Activated T-helper 1 cell treated with anti-CD3 and anti-CD28 coated beads, Interleukin-12 subunit alpha, Interleukin-12 subunit beta, Interleukin-2, Interleukin-4 antibody, amounts not matched to agents 30 ng/mL and 10 ng/mL and 1 ng/mL, durations not matched to agents 14 hours and 24 hours and 36 hours (primary cell): ENCODE measurements around the gene DIRAS3. TPM values are rescaled to one million over a fixed set of nuclear protein-coding genes. Genes with fewer than 3 reads are reported as not detected.
"Not testable (repeated sequence)": the region's sequence is repeated elsewhere in the genome, so short reads cannot be mapped to it uniquely, and the experiment has no call there.

Experiments used
- DNase-seq: peaks from one replicate; pipeline ENCODE4 v3.0.0; 2021; ENCODE audit warnings: low spot score
- H3K27ac Mint-ChIP-seq: one replicate; pipeline ENCODE4 v1.8.0; 2021; ENCODE audit warnings: mild to moderate bottlenecking, mixed read lengths
- H3K27me3 Mint-ChIP-seq: one replicate; pipeline ENCODE4 v1.8.0; 2022; ENCODE audit warnings: mild to moderate bottlenecking, moderate library complexity, mixed read lengths; ENCODE audit not compliant: insufficient read depth
- H3K36me3 Mint-ChIP-seq: one replicate; pipeline ENCODE4 v1.8.0; 2021; ENCODE audit warnings: low read depth, mixed read lengths
- H3K4me1 Mint-ChIP-seq: one replicate; pipeline ENCODE4 v1.8.0; 2021; ENCODE audit warnings: low read depth, mixed read lengths
- H3K4me3 Mint-ChIP-seq: one replicate; pipeline ENCODE4 v1.8.0; 2021; ENCODE audit warnings: mild to moderate bottlenecking, moderate library complexity, mixed read lengths
- H3K9me3 Mint-ChIP-seq: one replicate; pipeline ENCODE4 v1.8.0; 2021; ENCODE audit warnings: mixed read lengths
- intact Hi-C: fragments of 100-400 bp; cut with micrococcal nuclease; formaldehyde crosslinking; loops from one replicate; pipeline ENCODE4 v1.15.1; 2024
- total RNA-seq: library from RNA; stranded (reverse); gene quantifications from 2 replicates; pipeline ENCODE4 v1.2.3, GENCODE V29; 2022

DIRAS3 gene
- 0.12 TPM in 1 of 2 replicates, not detected in the other for total RNA-seq

- Mint-ChIP-seq H3K4me1 (no peaks in the 10 kb centered on the region), H3K9me3 (no peaks in the 10 kb centered on the region), H3K4me3 (no peak within 1 kb of the TSS), H3K36me3 (no peaks in the 10 kb centered on the region), H3K27me3 (peaks cover 22% of the 10 kb centered on the region), H3K27ac (no peak within 1 kb of the TSS)
- intact Hi-C loops, result no loop called here
- DNase-seq, result no peak
Observed at GRCh38 chr1:68049941-68050878, at the start of gene DIRAS3. TSS of gene DIRAS3 (minus strand) at chr1:68050627. CDS start at chr1:68047297, 3,330 bp downstream.

GRCh38 chr1:68093737-68094136 is 43.3 kb upstream of the DIRAS3 start:
- Mint-ChIP-seq H3K27ac (no peak overlapping the region), H3K9me3 (no peaks in the 10 kb centered on the region), H3K4me1 (no peaks in the 10 kb centered on the region), H3K36me3 (no peaks in the 10 kb centered on the region), H3K4me3 (no peak overlapping the region), H3K27me3 (peaks cover 2% of the 10 kb centered on the region)
- intact Hi-C loops, result no loop called here
- DNase-seq, result no peak

GRCh38 chr1:68087184-68087583 is 36.8 kb upstream of the DIRAS3 start:
- Mint-ChIP-seq H3K36me3 (no peaks in the 10 kb centered on the region), H3K4me1 (no peaks in the 10 kb centered on the region), H3K4me3 (no peak overlapping the region), H3K27me3 (no peaks in the 10 kb centered on the region), H3K9me3 (no peaks in the 10 kb centered on the region), H3K27ac (no peak overlapping the region)
- DNase-seq, result no peak
- intact Hi-C loops, result no loop called here

- Mint-ChIP-seq H3K27ac (no peak overlapping the region), H3K9me3 (no peaks in the 10 kb centered on the region), H3K27me3 (no peaks in the 10 kb centered on the region), H3K4me1 (no peaks in the 10 kb centered on the region), H3K36me3 (no peaks in the 10 kb centered on the region), H3K4me3 (no peak overlapping the region)
- intact Hi-C loops, result no loop called here
- DNase-seq, result no peak
Observed at GRCh38 chr1:68085752-68086151, 35.3 kb upstream of the DIRAS3 start.

- H3K4me1 Mint-ChIP-seq, result no peaks in the 10 kb centered on the region
- H3K9me3 Mint-ChIP-seq, result no peaks in the 10 kb centered on the region
- H3K27me3 Mint-ChIP-seq, result no peaks in the 10 kb centered on the region
- H3K4me3 Mint-ChIP-seq, result no peak overlapping the region
- no peak for DNase-seq
- no peaks in the 10 kb centered on the region for H3K36me3 Mint-ChIP-seq
- intact Hi-C loops, result no loop called here
- H3K27ac Mint-ChIP-seq, result no peak overlapping the region
Observed at GRCh38 chr1:68083686-68084085, 33.3 kb upstream of the DIRAS3 start.

GRCh38 chr1:68081775-68082283 is 31.4 kb upstream of the DIRAS3 start:
- no peaks in the 10 kb centered on the region for H3K9me3 Mint-ChIP-seq
- no peak for DNase-seq
- H3K27ac Mint-ChIP-seq, result no peak overlapping the region
- H3K4me1 Mint-ChIP-seq, result no peaks in the 10 kb centered on the region
- H3K36me3 Mint-ChIP-seq, result no peaks in the 10 kb centered on the region
- H3K4me3 Mint-ChIP-seq, result no peak overlapping the region
- no peaks in the 10 kb centered on the region for H3K27me3 Mint-ChIP-seq
- intact Hi-C loops, result no loop called here

GRCh38 chr1:68078647-68079046 is 28.2 kb upstream of the DIRAS3 start:
- H3K4me3 Mint-ChIP-seq, result no peak overlapping the region
- no peaks in the 10 kb centered on the region for H3K27me3 Mint-ChIP-seq
- H3K27ac Mint-ChIP-seq, result no peak overlapping the region
- intact Hi-C loops, result no loop called here
- DNase-seq, result no peak
- H3K4me1 Mint-ChIP-seq, result no peaks in the 10 kb centered on the region
- H3K9me3 Mint-ChIP-seq, result no peaks in the 10 kb centered on the region
- H3K36me3 Mint-ChIP-seq, result no peaks in the 10 kb centered on the region

GRCh38 chr1:68074472-68074871 is 24.0 kb upstream of the DIRAS3 start:
- no peaks in the 10 kb centered on the region for H3K9me3 Mint-ChIP-seq
- DNase-seq, result no peak
- no peak overlapping the region for H3K27ac Mint-ChIP-seq
- H3K4me3 Mint-ChIP-seq, result no peak overlapping the region
- intact Hi-C loops, result no loop called here
- H3K36me3 Mint-ChIP-seq, result no peaks in the 10 kb centered on the region
- H3K4me1 Mint-ChIP-seq, result no peaks in the 10 kb centered on the region
- peaks cover 2% of the 10 kb centered on the region for H3K27me3 Mint-ChIP-seq

- DNase-seq, result no peak
- no peaks in the 10 kb centered on the region for H3K4me1 Mint-ChIP-seq
- no peaks in the 10 kb centered on the region for H3K9me3 Mint-ChIP-seq
- peaks cover 5% of the 10 kb centered on the region for H3K27me3 Mint-ChIP-seq
- intact Hi-C loops, result no loop called here
- no peaks in the 10 kb centered on the region for H3K36me3 Mint-ChIP-seq
- H3K27ac Mint-ChIP-seq, result no peak overlapping the region
- no peak overlapping the region for H3K4me3 Mint-ChIP-seq
Observed at GRCh38 chr1:68065766-68066165, 15.3 kb upstream of the DIRAS3 start.

GRCh38 chr1:68058053-68058452 is 7.6 kb upstream of the DIRAS3 start:
- H3K36me3 Mint-ChIP-seq, DNase-seq, intact Hi-C loops, H3K27me3 Mint-ChIP-seq, H3K4me1 Mint-ChIP-seq, H3K4me3 Mint-ChIP-seq, H3K27ac Mint-ChIP-seq, H3K9me3 Mint-ChIP-seq: not testable (repeated sequence)

GRCh38 chr1:68057564-68057963 is 7.1 kb upstream of the DIRAS3 start:
- intact Hi-C loops, result no loop called here
- Mint-ChIP-seq H3K4me3 (no peak overlapping the region), H3K36me3 (no peaks in the 10 kb centered on the region), H3K4me1 (no peaks in the 10 kb centered on the region), H3K9me3 (no peaks in the 10 kb centered on the region), H3K27me3 (peaks cover under 1% of the 10 kb centered on the region), H3K27ac (no peak overlapping the region)
- DNase-seq, result no peak

- intact Hi-C loops, result no loop called here
- H3K9me3 Mint-ChIP-seq, result no peaks in the 10 kb centered on the region
- H3K27ac Mint-ChIP-seq, result no peak overlapping the region
- no peak for DNase-seq
- H3K27me3 Mint-ChIP-seq, result peaks cover 2% of the 10 kb centered on the region
- H3K36me3 Mint-ChIP-seq, result no peaks in the 10 kb centered on the region
- no peaks in the 10 kb centered on the region for H3K4me1 Mint-ChIP-seq
- H3K4me3 Mint-ChIP-seq, result no peak overlapping the region
Observed at GRCh38 chr1:68057050-68057449, 6.6 kb upstream of the DIRAS3 start.

- no peaks in the 10 kb centered on the region for H3K9me3 Mint-ChIP-seq
- peaks cover 22% of the 10 kb centered on the region for H3K27me3 Mint-ChIP-seq
- DNase-seq, result no peak
- H3K27ac Mint-ChIP-seq, result no peak overlapping the region
- H3K4me3 Mint-ChIP-seq, result no peak overlapping the region
- H3K4me1 Mint-ChIP-seq, result no peaks in the 10 kb centered on the region
- intact Hi-C loops, result no loop called here
- H3K36me3 Mint-ChIP-seq, result no peaks in the 10 kb centered on the region
Observed at GRCh38 chr1:68051475-68051874, 1.0 kb upstream of the DIRAS3 start.
